ENCODE data around the gene ABCA7.

Gene ABCA7

GRCh38 chr19:1086613-1087012 is 46.7 kb downstream of the ABCA7 start:
- DNase-seq (ENCODE audit: low read depth in 2 of 2), result no peak

- no peak for DNase-seq (ENCODE audit: low read depth in 2 of 2)
Measured at GRCh38 chr19:1087813-1088415, 48.0 kb downstream of the ABCA7 start.

GRCh38 chr19:1088416-1089010 is 48.6 kb downstream of the ABCA7 start:
- DNase-seq (ENCODE audit: low read depth in 2 of 2), result no peak

- no peak for DNase-seq (ENCODE audit: low read depth in 2 of 2)
Measured at GRCh38 chr19:1089126-1089771, 49.3 kb downstream of the ABCA7 start.

- no peak for DNase-seq (ENCODE audit: low read depth in 2 of 2)
Measured at GRCh38 chr19:1089891-1090290, 50.0 kb downstream of the ABCA7 start.

- DNase-seq (ENCODE audit: low read depth in 2 of 2), result peak in 1 of 2 donors; percentile 41
Measured at GRCh38 chr19:1090731-1091543, 51.0 kb downstream of the ABCA7 start.

- no peak for DNase-seq (ENCODE audit: low read depth in 2 of 2)
Measured at GRCh38 chr19:1091544-1092175, 51.8 kb downstream of the ABCA7 start.

- DNase-seq (ENCODE audit: low read depth in 2 of 2), result no peak
Measured at GRCh38 chr19:1093330-1093729, 53.4 kb downstream of the ABCA7 start.

- DNase-seq (ENCODE audit: low read depth in 2 of 2), result no peak
Measured at GRCh38 chr19:1093811-1094553, 54.1 kb downstream of the ABCA7 start.

- no peak for DNase-seq (ENCODE audit: low read depth in 2 of 2)
Measured at GRCh38 chr19:1094655-1094977, 54.7 kb downstream of the ABCA7 start.

- peak; percentile 95 for DNase-seq (ENCODE audit: low read depth in 2 of 2)
Measured at GRCh38 chr19:1094978-1095701, 55.2 kb downstream of the ABCA7 start, which contains the start of gene POLR2E. TSS of gene POLR2E (minus strand) at chr19:1095375. CDS start at chr19:1095315, 60 bp downstream.

- no peak for DNase-seq (ENCODE audit: low read depth in 2 of 2)
Measured at GRCh38 chr19:1097810-1098176, 57.9 kb downstream of the ABCA7 start.

- no peak for DNase-seq (ENCODE audit: low read depth in 2 of 2)
Measured at GRCh38 chr19:1098177-1099051, 58.5 kb downstream of the ABCA7 start.

- DNase-seq (ENCODE audit: low read depth in 2 of 2), result no peak
Measured at GRCh38 chr19:1101337-1101698, 61.4 kb downstream of the ABCA7 start.

GRCh38 chr19:1102407-1103131 is 62.7 kb downstream of the ABCA7 start:
- DNase-seq (ENCODE audit: low read depth in 2 of 2), result peak in 1 of 2 donors; percentile 43

GRCh38 chr19:1103132-1103707 is 63.3 kb downstream of the ABCA7 start:
- DNase-seq (ENCODE audit: low read depth in 2 of 2), result no peak

- DNase-seq (ENCODE audit: low read depth in 2 of 2), result peak; percentile 94 to 97
Measured at GRCh38 chr19:1103708-1104310, 63.9 kb downstream of the ABCA7 start, which contains the start of gene GPX4. TSS of gene GPX4 (plus strand) at chr19:1103994. CDS start at chr19:1104044, 50 bp downstream.
